ENCODE measurements around the gene QKI.
"Not testable (repeated sequence)": the region's sequence is repeated elsewhere in the genome, so short reads cannot be mapped to it uniquely, and the experiment has no call there.

Gene QKI

DNA sequence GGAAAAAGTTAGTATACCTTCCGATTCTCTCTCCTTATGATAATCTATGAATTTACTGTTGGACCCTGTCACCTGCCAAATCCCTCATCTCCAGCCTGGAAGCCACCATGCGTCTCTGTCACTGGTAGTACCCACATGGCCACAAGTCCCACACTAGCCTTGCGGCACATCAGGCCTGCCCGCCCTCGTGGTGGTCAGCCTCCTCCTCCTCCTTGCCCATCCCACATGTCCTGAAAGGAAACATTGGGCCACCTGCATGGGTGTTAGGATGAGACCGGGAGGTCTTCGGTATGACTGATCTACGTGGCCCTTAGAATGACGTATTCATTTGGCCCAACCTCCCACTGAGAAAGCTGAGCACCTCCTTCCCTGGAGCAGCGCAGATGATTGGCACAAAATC, 37.0 kb upstream of the QKI start:
- Histone ChIP-seq H3K4me3 (ENCODE audit: low read depth in 1 of 2, low read length in 2 of 2) (no peak overlapping the region), H3K9ac (ENCODE audit: low read depth in 1 of 2, low read length in 2 of 2) (no peak overlapping the region), H3K4me1 (ENCODE audit: control insufficient read depth in 1 of 2, insufficient read depth in 2 of 2, low read length in 2 of 2) (no peaks in the 10 kb centered on the region), H3K27ac (ENCODE audit: low read depth, low read length) (no peak overlapping the region), H3K27me3 (ENCODE audit: control insufficient read depth in 1 of 2, insufficient read depth in 2 of 2, low read length in 2 of 2) (no peaks in the 10 kb centered on the region), H3K36me3 (ENCODE audit: control insufficient read depth in 1 of 2, insufficient read depth in 2 of 2, low read length in 2 of 2) (no peaks in the 10 kb centered on the region), H3K9me3 (ENCODE audit: control insufficient read depth in 1 of 2, low read length in 2 of 2) (no peaks in the 10 kb centered on the region)

GRCh38 chr6:163380216-163380615, 34.3 kb upstream of the QKI start:
- Histone ChIP-seq H3K4me1 (ENCODE audit: control insufficient read depth in 1 of 2, insufficient read depth in 2 of 2, low read length in 2 of 2) (no peaks in the 10 kb centered on the region), H3K27me3 (ENCODE audit: control insufficient read depth in 1 of 2, insufficient read depth in 2 of 2, low read length in 2 of 2) (no peaks in the 10 kb centered on the region), H3K4me3 (ENCODE audit: low read depth in 1 of 2, low read length in 2 of 2) (no peak overlapping the region), H3K9ac (ENCODE audit: low read depth in 1 of 2, low read length in 2 of 2) (no peak overlapping the region), H3K36me3 (ENCODE audit: control insufficient read depth in 1 of 2, insufficient read depth in 2 of 2, low read length in 2 of 2) (no peaks in the 10 kb centered on the region), H3K9me3 (ENCODE audit: control insufficient read depth in 1 of 2, low read length in 2 of 2) (no peaks in the 10 kb centered on the region), H3K27ac (ENCODE audit: low read depth, low read length) (no peak overlapping the region)

DNA sequence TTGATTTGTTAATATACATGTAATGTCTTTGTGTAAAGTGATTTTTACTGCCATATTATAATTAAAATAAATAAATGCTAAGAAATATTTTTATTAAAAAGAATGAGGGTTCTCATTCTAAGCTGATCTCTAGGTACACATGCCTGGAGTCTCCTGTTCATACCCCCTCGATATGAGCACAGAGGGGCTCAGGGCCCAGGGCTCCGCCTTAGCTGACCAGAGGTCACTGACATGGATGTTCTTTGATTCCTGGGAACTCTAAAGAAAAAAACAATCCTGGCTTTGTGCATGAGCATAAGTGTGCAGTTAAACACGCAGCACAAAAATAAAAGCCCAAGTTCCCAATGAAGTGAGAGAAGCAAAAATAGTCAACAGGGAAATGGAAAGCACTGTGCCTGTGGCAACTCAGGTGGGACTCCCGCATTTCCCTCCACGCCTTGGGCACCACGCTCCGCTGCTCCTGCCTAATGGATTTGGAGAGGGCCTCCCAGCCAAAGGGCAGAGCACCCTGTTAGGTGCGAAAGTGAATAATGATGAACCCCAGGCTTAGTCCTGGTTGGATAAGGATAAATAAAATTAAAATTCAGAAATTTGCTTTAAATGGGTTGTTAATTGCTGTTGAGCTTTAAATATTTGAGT, 33.3 kb upstream of the QKI start:
- Histone ChIP-seq H3K4me1 (ENCODE audit: control insufficient read depth in 1 of 2, insufficient read depth in 2 of 2, low read length in 2 of 2) (no peaks in the 10 kb centered on the region), H3K4me3 (ENCODE audit: low read depth in 1 of 2, low read length in 2 of 2) (no peak overlapping the region), H3K27ac (ENCODE audit: low read depth, low read length) (no peak overlapping the region), H3K9me3 (ENCODE audit: control insufficient read depth in 1 of 2, low read length in 2 of 2) (no peaks in the 10 kb centered on the region), H3K36me3 (ENCODE audit: control insufficient read depth in 1 of 2, insufficient read depth in 2 of 2, low read length in 2 of 2) (no peaks in the 10 kb centered on the region), H3K27me3 (ENCODE audit: control insufficient read depth in 1 of 2, insufficient read depth in 2 of 2, low read length in 2 of 2) (no peaks in the 10 kb centered on the region), H3K9ac (ENCODE audit: low read depth in 1 of 2, low read length in 2 of 2) (no peak overlapping the region)

GRCh38 chr6:163383396-163383795, 31.1 kb upstream of the QKI start:
- H3K9ac ChIP-seq (ENCODE audit: low read depth in 1 of 2, low read length in 2 of 2); H3K4me3 ChIP-seq (ENCODE audit: low read depth in 1 of 2, low read length in 2 of 2); H3K9me3 ChIP-seq (ENCODE audit: control insufficient read depth in 1 of 2, low read length in 2 of 2); H3K4me1 ChIP-seq (ENCODE audit: control insufficient read depth in 1 of 2, insufficient read depth in 2 of 2, low read length in 2 of 2); H3K27me3 ChIP-seq (ENCODE audit: control insufficient read depth in 1 of 2, insufficient read depth in 2 of 2, low read length in 2 of 2); H3K27ac ChIP-seq (ENCODE audit: low read depth, low read length); H3K36me3 ChIP-seq (ENCODE audit: control insufficient read depth in 1 of 2, insufficient read depth in 2 of 2, low read length in 2 of 2): not testable (repeated sequence)

GRCh38 chr6:163383912-163384311, 30.6 kb upstream of the QKI start:
- H3K27me3 ChIP-seq (ENCODE audit: control insufficient read depth in 1 of 2, insufficient read depth in 2 of 2, low read length in 2 of 2), result no peaks in the 10 kb centered on the region
- no peaks in the 10 kb centered on the region for H3K9me3 ChIP-seq (ENCODE audit: control insufficient read depth in 1 of 2, low read length in 2 of 2)
- no peaks in the 10 kb centered on the region for H3K4me1 ChIP-seq (ENCODE audit: control insufficient read depth in 1 of 2, insufficient read depth in 2 of 2, low read length in 2 of 2)
- no peak overlapping the region for H3K4me3 ChIP-seq (ENCODE audit: low read depth in 1 of 2, low read length in 2 of 2)
- no peaks in the 10 kb centered on the region for H3K36me3 ChIP-seq (ENCODE audit: control insufficient read depth in 1 of 2, insufficient read depth in 2 of 2, low read length in 2 of 2)
- no peak overlapping the region for H3K9ac ChIP-seq (ENCODE audit: low read depth in 1 of 2, low read length in 2 of 2)
- H3K27ac ChIP-seq (ENCODE audit: low read depth, low read length), result no peak overlapping the region

DNA sequence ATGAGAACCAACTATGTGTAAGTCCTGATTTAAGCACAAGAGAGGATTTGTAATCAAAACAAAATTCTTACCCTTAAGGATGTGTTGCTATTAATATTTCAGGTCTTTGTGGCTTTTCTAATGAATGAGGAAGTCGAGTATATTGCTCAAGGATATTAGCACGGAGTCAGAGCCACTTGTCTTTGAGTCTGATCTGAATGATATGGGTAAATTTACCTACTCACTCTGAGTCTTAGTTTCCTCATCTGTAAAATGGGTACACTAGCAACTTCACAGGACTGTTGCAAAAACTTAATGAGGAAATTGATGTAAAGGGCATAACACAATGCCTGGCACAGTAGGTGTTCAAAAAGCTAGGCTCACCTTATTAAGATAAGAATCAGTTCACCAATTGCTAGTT, 30.0 kb upstream of the QKI start:
- Histone ChIP-seq H3K9ac (ENCODE audit: low read depth in 1 of 2, low read length in 2 of 2) (no peak overlapping the region), H3K27ac (ENCODE audit: low read depth, low read length) (no peak overlapping the region), H3K4me1 (ENCODE audit: control insufficient read depth in 1 of 2, insufficient read depth in 2 of 2, low read length in 2 of 2) (no peaks in the 10 kb centered on the region), H3K9me3 (ENCODE audit: control insufficient read depth in 1 of 2, low read length in 2 of 2) (no peaks in the 10 kb centered on the region), H3K36me3 (ENCODE audit: control insufficient read depth in 1 of 2, insufficient read depth in 2 of 2, low read length in 2 of 2) (no peaks in the 10 kb centered on the region), H3K27me3 (ENCODE audit: control insufficient read depth in 1 of 2, insufficient read depth in 2 of 2, low read length in 2 of 2) (no peaks in the 10 kb centered on the region), H3K4me3 (ENCODE audit: low read depth in 1 of 2, low read length in 2 of 2) (no peak overlapping the region)

GRCh38 chr6:163385503-163385902, 29.0 kb upstream of the QKI start:
- H3K9me3 ChIP-seq (ENCODE audit: control insufficient read depth in 1 of 2, low read length in 2 of 2); H3K27me3 ChIP-seq (ENCODE audit: control insufficient read depth in 1 of 2, insufficient read depth in 2 of 2, low read length in 2 of 2): not testable (repeated sequence)

GRCh38 chr6:163386329-163386908, 28.1 kb upstream of the QKI start:
- no peak overlapping the region for H3K9ac ChIP-seq (ENCODE audit: low read depth in 1 of 2, low read length in 2 of 2)

More at GRCh38 chr6:163385503-163385902, 29.0 kb upstream of the QKI start:
- H3K4me1 ChIP-seq (ENCODE audit: control insufficient read depth in 1 of 2, insufficient read depth in 2 of 2, low read length in 2 of 2); H3K27ac ChIP-seq (ENCODE audit: low read depth, low read length); H3K9ac ChIP-seq (ENCODE audit: low read depth in 1 of 2, low read length in 2 of 2); H3K36me3 ChIP-seq (ENCODE audit: control insufficient read depth in 1 of 2, insufficient read depth in 2 of 2, low read length in 2 of 2); H3K4me3 ChIP-seq (ENCODE audit: low read depth in 1 of 2, low read length in 2 of 2): not testable (repeated sequence)

GRCh38 chr6:163387317-163387716, 27.2 kb upstream of the QKI start:
- Histone ChIP-seq H3K4me1 (ENCODE audit: control insufficient read depth in 1 of 2, insufficient read depth in 2 of 2, low read length in 2 of 2) (no peaks in the 10 kb centered on the region), H3K27ac (ENCODE audit: low read depth, low read length) (no peak overlapping the region), H3K27me3 (ENCODE audit: control insufficient read depth in 1 of 2, insufficient read depth in 2 of 2, low read length in 2 of 2) (no peaks in the 10 kb centered on the region), H3K4me3 (ENCODE audit: low read depth in 1 of 2, low read length in 2 of 2) (no peak overlapping the region), H3K9me3 (ENCODE audit: control insufficient read depth in 1 of 2, low read length in 2 of 2) (no peaks in the 10 kb centered on the region), H3K36me3 (ENCODE audit: control insufficient read depth in 1 of 2, insufficient read depth in 2 of 2, low read length in 2 of 2) (no peaks in the 10 kb centered on the region), H3K9ac (ENCODE audit: low read depth in 1 of 2, low read length in 2 of 2) (no peak overlapping the region)

More at GRCh38 chr6:163386329-163386908, 28.1 kb upstream of the QKI start:
- Histone ChIP-seq H3K4me1 (ENCODE audit: control insufficient read depth in 1 of 2, insufficient read depth in 2 of 2, low read length in 2 of 2) (no peaks in the 10 kb centered on the region), H3K4me3 (ENCODE audit: low read depth in 1 of 2, low read length in 2 of 2) (no peak overlapping the region), H3K9me3 (ENCODE audit: control insufficient read depth in 1 of 2, low read length in 2 of 2) (no peaks in the 10 kb centered on the region), H3K36me3 (ENCODE audit: control insufficient read depth in 1 of 2, insufficient read depth in 2 of 2, low read length in 2 of 2) (no peaks in the 10 kb centered on the region), H3K27ac (ENCODE audit: low read depth, low read length) (no peak overlapping the region), H3K27me3 (ENCODE audit: control insufficient read depth in 1 of 2, insufficient read depth in 2 of 2, low read length in 2 of 2) (no peaks in the 10 kb centered on the region)

GRCh38 chr6:163389354-163389753, 25.2 kb upstream of the QKI start:
- no peaks in the 10 kb centered on the region for H3K36me3 ChIP-seq (ENCODE audit: control insufficient read depth in 1 of 2, insufficient read depth in 2 of 2, low read length in 2 of 2)

More at GRCh38 chr6:163389354-163389753, 25.2 kb upstream of the QKI start:
- no peak overlapping the region for H3K4me3 ChIP-seq (ENCODE audit: low read depth in 1 of 2, low read length in 2 of 2)
- no peaks in the 10 kb centered on the region for H3K4me1 ChIP-seq (ENCODE audit: control insufficient read depth in 1 of 2, insufficient read depth in 2 of 2, low read length in 2 of 2)
- no peak overlapping the region for H3K27ac ChIP-seq (ENCODE audit: low read depth, low read length)
- no peak overlapping the region for H3K9ac ChIP-seq (ENCODE audit: low read depth in 1 of 2, low read length in 2 of 2)
- H3K27me3 ChIP-seq (ENCODE audit: control insufficient read depth in 1 of 2, insufficient read depth in 2 of 2, low read length in 2 of 2), result no peaks in the 10 kb centered on the region
- H3K9me3 ChIP-seq (ENCODE audit: control insufficient read depth in 1 of 2, low read length in 2 of 2), result no peaks in the 10 kb centered on the region
